Neural cell (in vitro differentiated cells): ENCODE measurements around the gene NGF. TPM values are rescaled to one million over a fixed set of nuclear protein-coding genes. Genes with fewer than 3 reads are reported as not detected.

Experiments
- H2AFZ ChIP-seq: fragments of 200-600, 300-800 bp; sonication (generic), shearing (Covaris generic); 2 replicates; pipeline ENCODE4 v1.6.0; 2014; ENCODE audit warnings: low read depth, mild to moderate bottlenecking, antibody characterized with exemption, low read length, moderate library complexity
- H3F3A ChIP-seq: fragments of 200-600 bp; shearing (Covaris generic); 2 replicates; pipeline ENCODE4 v1.6.1; 2016; ENCODE audit warnings: mild to moderate bottlenecking, moderate library complexity, mixed read lengths, antibody characterized with exemption, low read length; ENCODE audit not compliant: insufficient read depth, poor library complexity, severe bottlenecking
- H3K27ac ChIP-seq: fragments of 200-600, 300-800 bp; sonication (generic), shearing (Covaris generic); 2 replicates; pipeline ENCODE4 v1.5.1; 2014; ENCODE audit warnings: mild to moderate bottlenecking, low read length, moderate library complexity
- H3K27me3 ChIP-seq: fragments of 300-800, 200-600 bp; sonication (generic), shearing (Covaris generic); 2 replicates; pipeline ENCODE4 v1.6.0; 2014; ENCODE audit warnings: mild to moderate bottlenecking, low read depth, low read length, moderate library complexity; ENCODE audit not compliant: insufficient read depth
- H3K36me3 ChIP-seq: fragments of 300-800, 200-600 bp; sonication (generic), shearing (Covaris generic); 2 replicates; pipeline ENCODE4 v1.5.1; 2014; ENCODE audit warnings: mild to moderate bottlenecking, antibody characterized with exemption, low read length, moderate library complexity; ENCODE audit not compliant: insufficient read depth
- H3K4me2 ChIP-seq: fragments of 300-800, 200-600 bp; sonication (generic), shearing (Covaris generic); 2 replicates; pipeline ENCODE4 v1.6.0; 2014; ENCODE audit warnings: mild to moderate bottlenecking, low read length
- H3K4me3 ChIP-seq: fragments of 300-800, 200-600 bp; sonication (generic), shearing (Covaris generic); 2 replicates; pipeline ENCODE4 v1.5.1; 2014; ENCODE audit warnings: mild to moderate bottlenecking, low read length, moderate library complexity
- H3K79me2 ChIP-seq: fragments of 200-600 bp; shearing (Covaris generic); replicated peaks from 2 replicates; pipeline ENCODE4 v1.6.0; 2014; ENCODE audit warnings: mild to moderate bottlenecking, low read length, moderate library complexity; ENCODE audit not compliant: insufficient read depth
- H3K9ac ChIP-seq: fragments of 300-800, 200-600 bp; sonication (generic), shearing (Covaris generic); 2 replicates; pipeline ENCODE4 v1.6.1; 2016; ENCODE audit warnings: mild to moderate bottlenecking, low read length, mixed read lengths
- H3K9me2 ChIP-seq: fragments of 200-600 bp; shearing (Covaris generic); 2 replicates; pipeline ENCODE4 v1.6.1; 2016; ENCODE audit warnings: mild to moderate bottlenecking, low read length, mixed read lengths; ENCODE audit not compliant: insufficient read depth
- H3K9me3 ChIP-seq: fragments of 200-600, 300-800 bp; sonication (generic), shearing (Covaris generic); 2 replicates; pipeline ENCODE4 v1.6.1; 2016; ENCODE audit warnings: mild to moderate bottlenecking, mixed run types, low read length, moderate library complexity, mixed read lengths
- H4K20me1 ChIP-seq: fragments of 200-600 bp; shearing (Covaris generic); 2 replicates; pipeline ENCODE4 v1.6.1; 2016; ENCODE audit warnings: mild to moderate bottlenecking, mixed run types; ENCODE audit not compliant: insufficient read depth
- EP300 ChIP-seq: fragments of 450-650 bp; conservative IDR thresholded peaks from 2 replicates; pipeline ENCODE4 v1.6.1; 2014; ENCODE audit warnings: antibody characterized with exemption, mild to moderate bottlenecking, moderate library complexity; ENCODE audit not compliant: poor library complexity, severe bottlenecking
- EZH2 ChIP-seq: fragments of 200-600, 300-800 bp; shearing (Covaris generic), sonication (generic); IDR thresholded peaks from 2 replicates; pipeline ENCODE4 v1.6.1; 2014; ENCODE audit warnings: antibody characterized with exemption, low read length, borderline replicate concordance, mild to moderate bottlenecking; ENCODE audit not compliant: insufficient read depth, poor library complexity, severe bottlenecking
- MXI1 ChIP-seq: fragments of 450-650 bp; conservative IDR thresholded peaks from 2 replicates; pipeline ENCODE4 v1.6.1; 2014; ENCODE audit warnings: antibody characterized with exemption, mild to moderate bottlenecking; ENCODE audit not compliant: poor library complexity, severe bottlenecking
- POLR2AphosphoS5 ChIP-seq: IDR thresholded peaks from 2 replicates; pipeline ENCODE4 v1.6.1; 2012
- RAD21 ChIP-seq: fragments of 450-650 bp; conservative IDR thresholded peaks from 2 replicates; pipeline ENCODE4 v1.6.1; 2014; ENCODE audit warnings: antibody characterized with exemption, mild to moderate bottlenecking, moderate library complexity
- SMC3 ChIP-seq: fragments of 450-650 bp; conservative IDR thresholded peaks from 2 replicates; pipeline ENCODE4 v1.6.1; 2014; ENCODE audit warnings: antibody characterized with exemption, mild to moderate bottlenecking, moderate library complexity; ENCODE audit not compliant: poor library complexity
- TAF1 ChIP-seq: IDR thresholded peaks from 2 replicates; pipeline ENCODE4 v1.6.1; 2012; ENCODE audit warnings: low read depth
- polyA plus RNA-seq: library from polyadenylated mRNA; depleted of rRNA; stranded (reverse); fragments of >200 nt; gene quantifications from 2 replicates; pipeline ENCODE4 v1.2.3, GENCODE V29; 2014
- TF ChIP-seq, protein P1 (sequence below): IDR thresholded peaks from 2 replicates; pipeline ENCODE4 v1.6.1; 2012; ENCODE audit warnings: borderline replicate concordance
- TF ChIP-seq, protein P2 (sequence below): fragments of 450-650 bp; IDR thresholded peaks from 2 replicates; pipeline ENCODE4 v1.5.1; 2014; ENCODE audit warnings: antibody characterized with exemption, mild to moderate bottlenecking, moderate library complexity; ENCODE audit not compliant: poor library complexity, severe bottlenecking

Gene NGF
- polyA plus RNA-seq, 1 donor from 2014 or later: not detected

DNA sequence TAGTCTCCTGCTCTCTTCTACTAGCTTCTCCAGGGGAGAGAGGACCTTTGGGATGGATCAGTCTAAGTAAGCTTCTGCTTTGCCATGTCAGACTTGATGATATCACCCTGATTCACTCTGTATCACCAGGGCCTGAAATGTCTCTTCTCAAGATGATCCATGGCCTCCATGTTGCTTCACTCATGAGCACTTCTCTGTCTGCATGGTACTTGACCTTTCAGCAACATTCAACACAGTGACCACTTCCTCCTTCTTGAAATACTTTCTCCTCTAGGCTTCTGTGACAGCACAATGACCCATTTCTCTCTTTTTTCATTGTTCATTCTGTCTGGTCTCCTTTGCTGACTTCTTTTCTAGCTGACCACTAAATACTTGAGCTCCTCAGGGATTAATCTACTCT, 35.3 kb upstream of the NGF start:
- Histone ChIP-seq H3K27me3 (no peaks in the 10 kb centered on the region), H3F3A (no peaks in the 10 kb centered on the region), H3K79me2 (no peaks in the 10 kb centered on the region), H3K9ac (no peak overlapping the region), H3K4me3 (no peak overlapping the region), H3K27ac (no peak overlapping the region), H2AFZ (no peak overlapping the region), H3K9me3 (no peaks in the 10 kb centered on the region), H3K4me2 (no peak overlapping the region), H3K9me2 (no peaks in the 10 kb centered on the region), H4K20me1 (no peaks in the 10 kb centered on the region), H3K36me3 (no peaks in the 10 kb centered on the region)
- TF ChIP-seq TAF1 (no peak), EZH2 (no peak), EP300 (no peak), SMC3 (no peak), MXI1 (no peak), POLR2AphosphoS5 (no peak), RAD21 (no peak)
- TF ChIP-seq, protein P1, sequence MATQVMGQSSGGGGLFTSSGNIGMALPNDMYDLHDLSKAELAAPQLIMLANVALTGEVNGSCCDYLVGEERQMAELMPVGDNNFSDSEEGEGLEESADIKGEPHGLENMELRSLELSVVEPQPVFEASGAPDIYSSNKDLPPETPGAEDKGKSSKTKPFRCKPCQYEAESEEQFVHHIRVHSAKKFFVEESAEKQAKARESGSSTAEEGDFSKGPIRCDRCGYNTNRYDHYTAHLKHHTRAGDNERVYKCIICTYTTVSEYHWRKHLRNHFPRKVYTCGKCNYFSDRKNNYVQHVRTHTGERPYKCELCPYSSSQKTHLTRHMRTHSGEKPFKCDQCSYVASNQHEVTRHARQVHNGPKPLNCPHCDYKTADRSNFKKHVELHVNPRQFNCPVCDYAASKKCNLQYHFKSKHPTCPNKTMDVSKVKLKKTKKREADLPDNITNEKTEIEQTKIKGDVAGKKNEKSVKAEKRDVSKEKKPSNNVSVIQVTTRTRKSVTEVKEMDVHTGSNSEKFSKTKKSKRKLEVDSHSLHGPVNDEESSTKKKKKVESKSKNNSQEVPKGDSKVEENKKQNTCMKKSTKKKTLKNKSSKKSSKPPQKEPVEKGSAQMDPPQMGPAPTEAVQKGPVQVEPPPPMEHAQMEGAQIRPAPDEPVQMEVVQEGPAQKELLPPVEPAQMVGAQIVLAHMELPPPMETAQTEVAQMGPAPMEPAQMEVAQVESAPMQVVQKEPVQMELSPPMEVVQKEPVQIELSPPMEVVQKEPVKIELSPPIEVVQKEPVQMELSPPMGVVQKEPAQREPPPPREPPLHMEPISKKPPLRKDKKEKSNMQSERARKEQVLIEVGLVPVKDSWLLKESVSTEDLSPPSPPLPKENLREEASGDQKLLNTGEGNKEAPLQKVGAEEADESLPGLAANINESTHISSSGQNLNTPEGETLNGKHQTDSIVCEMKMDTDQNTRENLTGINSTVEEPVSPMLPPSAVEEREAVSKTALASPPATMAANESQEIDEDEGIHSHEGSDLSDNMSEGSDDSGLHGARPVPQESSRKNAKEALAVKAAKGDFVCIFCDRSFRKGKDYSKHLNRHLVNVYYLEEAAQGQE: no peak
- TF ChIP-seq, protein P2, sequence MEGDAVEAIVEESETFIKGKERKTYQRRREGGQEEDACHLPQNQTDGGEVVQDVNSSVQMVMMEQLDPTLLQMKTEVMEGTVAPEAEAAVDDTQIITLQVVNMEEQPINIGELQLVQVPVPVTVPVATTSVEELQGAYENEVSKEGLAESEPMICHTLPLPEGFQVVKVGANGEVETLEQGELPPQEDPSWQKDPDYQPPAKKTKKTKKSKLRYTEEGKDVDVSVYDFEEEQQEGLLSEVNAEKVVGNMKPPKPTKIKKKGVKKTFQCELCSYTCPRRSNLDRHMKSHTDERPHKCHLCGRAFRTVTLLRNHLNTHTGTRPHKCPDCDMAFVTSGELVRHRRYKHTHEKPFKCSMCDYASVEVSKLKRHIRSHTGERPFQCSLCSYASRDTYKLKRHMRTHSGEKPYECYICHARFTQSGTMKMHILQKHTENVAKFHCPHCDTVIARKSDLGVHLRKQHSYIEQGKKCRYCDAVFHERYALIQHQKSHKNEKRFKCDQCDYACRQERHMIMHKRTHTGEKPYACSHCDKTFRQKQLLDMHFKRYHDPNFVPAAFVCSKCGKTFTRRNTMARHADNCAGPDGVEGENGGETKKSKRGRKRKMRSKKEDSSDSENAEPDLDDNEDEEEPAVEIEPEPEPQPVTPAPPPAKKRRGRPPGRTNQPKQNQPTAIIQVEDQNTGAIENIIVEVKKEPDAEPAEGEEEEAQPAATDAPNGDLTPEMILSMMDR: no peak

DNA sequence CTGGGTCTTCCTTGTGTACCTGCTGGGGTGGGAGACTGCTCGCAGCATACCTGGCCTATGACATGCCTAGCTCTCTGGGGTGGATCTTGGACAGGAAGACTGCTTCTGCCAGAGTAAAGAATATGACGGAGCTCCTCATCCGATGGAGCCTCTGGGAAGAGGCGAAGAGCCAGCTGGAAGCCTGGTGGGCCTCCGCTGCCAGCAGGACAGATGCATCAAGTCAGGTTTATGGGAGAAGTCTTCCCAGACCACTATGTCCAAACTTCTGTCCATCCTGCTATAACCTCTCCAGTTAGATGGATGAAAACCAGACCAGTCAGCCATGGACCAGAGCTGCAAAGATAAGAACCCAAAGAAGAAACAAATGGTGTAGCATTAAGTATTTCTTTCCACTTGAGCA, 27.7 kb upstream of the NGF start:
- Histone ChIP-seq H3K27ac (no peak overlapping the region), H2AFZ (no peak overlapping the region), H3K36me3 (no peaks in the 10 kb centered on the region), H3K79me2 (no peaks in the 10 kb centered on the region), H3K27me3 (no peaks in the 10 kb centered on the region), H3K4me2 (no peak overlapping the region), H3K9me3 (no peaks in the 10 kb centered on the region), H3K9me2 (no peaks in the 10 kb centered on the region), H3K4me3 (no peak overlapping the region), H3K9ac (no peak overlapping the region), H3F3A (no peaks in the 10 kb centered on the region), H4K20me1 (no peaks in the 10 kb centered on the region)
- no peak for TF ChIP-seq EZH2
- TF ChIP-seq TAF1: no peak
- TF ChIP-seq POLR2AphosphoS5: no peak
- no peak for TF ChIP-seq SMC3
- TF ChIP-seq EP300: no peak
- TF ChIP-seq, protein P1: no peak
- no peak for TF ChIP-seq RAD21
- TF ChIP-seq, protein P2: no peak
- no peak for TF ChIP-seq MXI1
